GM23338 (cell line): Measurements from ENCODE around the gene TRIML1. TPM values are rescaled to one million over a fixed set of nuclear protein-coding genes. Genes with fewer than 3 reads are reported as not detected.

Source experiments
- ATAC-seq: fragments of 200-7000 bp; cut with Tn5 transposase; 3 replicates; pipeline ENCODE4 v1.9.1; 2020
- DNase-seq: peaks from one replicate; pipeline ENCODE4 v3.0.0-alpha.2; 2015; ENCODE audit warnings: low spot score
- H2AFZ ChIP-seq: fragments of 200-600 bp; sonication (generic); 2 replicates; pipeline ENCODE4 v1.8.0; 2016; ENCODE audit warnings: antibody characterized with exemption, mild to moderate bottlenecking, moderate library complexity
- H3F3A ChIP-seq: fragments of 200-600 bp; sonication (generic); replicated peaks from 2 replicates; pipeline ENCODE4 v1.8.0; 2017; ENCODE audit warnings: antibody characterized with exemption, mixed run types, low read depth
- H3K27ac ChIP-seq: fragments of 200-600 bp; sonication (generic); 2 replicates; pipeline ENCODE4 v1.6.1; 2016; ENCODE audit warnings: low read depth
- H3K27me3 ChIP-seq: fragments of 200-600 bp; sonication (generic); 2 replicates; pipeline ENCODE4 v1.8.0; 2016; ENCODE audit warnings: mild to moderate bottlenecking, mixed run types, moderate library complexity; ENCODE audit not compliant: insufficient read depth
- H3K36me3 ChIP-seq: fragments of 200-600 bp; sonication (generic); 2 replicates; pipeline ENCODE4 v1.8.0; 2016; ENCODE audit warnings: mild to moderate bottlenecking; ENCODE audit not compliant: insufficient read depth
- H3K4me1 ChIP-seq: fragments of 200-600 bp; sonication (generic); 2 replicates; pipeline ENCODE4 v1.8.0; 2016; ENCODE audit warnings: mild to moderate bottlenecking, moderate library complexity; ENCODE audit not compliant: insufficient read depth
- H3K4me2 ChIP-seq: fragments of 200-600 bp; sonication (generic); 2 replicates; pipeline ENCODE4 v1.7.1; 2017; ENCODE audit warnings: mixed run types
- H3K4me3 ChIP-seq: fragments of 200-600 bp; sonication (generic); 2 replicates; pipeline ENCODE4 v1.6.1; 2016; ENCODE audit warnings: mixed run types
- H3K79me2 ChIP-seq: fragments of 200-600 bp; sonication (generic); replicated peaks from 2 replicates; pipeline ENCODE4 v1.8.0; 2017; ENCODE audit warnings: mild to moderate bottlenecking; ENCODE audit not compliant: insufficient read depth
- H3K9me2 ChIP-seq: fragments of 200-600 bp; sonication (generic); 2 replicates; pipeline ENCODE4 v1.8.0; 2017; ENCODE audit not compliant: insufficient read depth
- H4K20me1 ChIP-seq: fragments of 200-600 bp; sonication (generic); replicated peaks from 2 replicates; pipeline ENCODE4 v1.8.0; 2017; ENCODE audit warnings: mild to moderate bottlenecking; ENCODE audit not compliant: insufficient read depth
- H3K27ac Mint-ChIP-seq: 2 replicates; pipeline ENCODE4 v1.8.0; 2020; ENCODE audit warnings: inconsistent platforms, mild to moderate bottlenecking, moderate library complexity, mixed read lengths
- H3K27me3 Mint-ChIP-seq: 3 replicates; pipeline ENCODE4 v1.8.0; 2022; ENCODE audit warnings: low read depth, mild to moderate bottlenecking, moderate library complexity, mixed read lengths, inconsistent platforms; ENCODE audit not compliant: insufficient read depth, poor library complexity
- H3K36me3 Mint-ChIP-seq: 3 replicates; pipeline ENCODE4 v1.8.0; 2021; ENCODE audit warnings: low read depth, mild to moderate bottlenecking, inconsistent platforms, moderate library complexity, mixed read lengths
- H3K4me1 Mint-ChIP-seq: 3 replicates; pipeline ENCODE4 v1.8.0; 2020; ENCODE audit warnings: mild to moderate bottlenecking, inconsistent platforms, mixed read lengths
- H3K4me3 Mint-ChIP-seq: 3 replicates; pipeline ENCODE4 v1.8.0; 2021; ENCODE audit warnings: moderate library complexity, mild to moderate bottlenecking, inconsistent platforms, mixed read lengths
- H3K9me3 Mint-ChIP-seq: 3 replicates; pipeline ENCODE4 v1.8.0; 2020; ENCODE audit warnings: moderate library complexity, mild to moderate bottlenecking, inconsistent platforms, mixed read lengths
- CREB1 ChIP-seq: fragments of 250-450 bp; sonication (Bioruptor Pico); IDR thresholded peaks from 2 replicates; pipeline ENCODE4 v1.5.0; 2020; ENCODE audit warnings: low read depth, mild to moderate bottlenecking, moderate library complexity
- CTCF ChIP-seq, 2 experiments: fragments of 200-600 bp in 1 of 2; sonication (generic) in 1 of 2; conservative IDR thresholded peaks; 2 replicates each; pipeline versions ENCODE4 v1.5.1 to v1.6.1; 2016 to 2017; ENCODE audit warnings: antibody characterized with exemption in 2 of 2, low read depth in 2 of 2, mild to moderate bottlenecking in 2 of 2, moderate library complexity in 1 of 2
- EZH2 ChIP-seq: fragments of 200-600 bp; sonication (generic); IDR thresholded peaks from one replicate; pipeline ENCODE4 v1.8.0; 2017; ENCODE audit warnings: antibody characterized with exemption, mild to moderate bottlenecking, low read depth; ENCODE audit not compliant: unreplicated experiment
- EZH2phosphoT487 ChIP-seq: fragments of 200-600 bp; sonication (generic); IDR thresholded peaks from one replicate; pipeline ENCODE4 v1.8.1; 2018; ENCODE audit warnings: antibody characterized with exemption; ENCODE audit not compliant: unreplicated experiment
- NANOG ChIP-seq: IDR thresholded peaks from 2 replicates; pipeline ENCODE4 v1.6.1; 2016; ENCODE audit warnings: antibody characterized with exemption, borderline replicate concordance
- STAT1 ChIP-seq: IDR thresholded peaks from one replicate; pipeline ENCODE4 v1.6.1; 2016; ENCODE audit warnings: antibody characterized with exemption; ENCODE audit not compliant: unreplicated experiment
- ZNF114 ChIP-seq: fragments of 250-450 bp; sonication (Bioruptor Pico); IDR thresholded peaks from 2 replicates; pipeline ENCODE4 v1.5.0; 2020; ENCODE audit warnings: mild to moderate bottlenecking, moderate library complexity
- ZNF331 ChIP-seq: fragments of 250-450 bp; sonication (Bioruptor Pico); IDR thresholded peaks from 2 replicates; pipeline ENCODE4 v1.5.0; 2020; ENCODE audit warnings: low read depth, mild to moderate bottlenecking, moderate library complexity
- polyA plus RNA-seq: library from polyadenylated mRNA; unstranded; fragments of >200 nt; fragmentation: Nextera tagmentation; extraction: Ambion mirVana; gene quantifications from 2 replicates; pipeline ENCODE4 v1.2.1, GENCODE V29; 2016
- small RNA-seq: library from RNA; depleted of rRNA; stranded (forward); fragments of <200 nt; gene quantifications from one replicate; pipeline ENCODE3, GENCODE V24; 2014; ENCODE audit warnings: low replicate concordance
- total RNA-seq: library from RNA; depleted of rRNA; stranded (reverse); fragments of >200 nt; shearing (Covaris generic); gene quantifications from 2 replicates; pipeline ENCODE4 v1.2.3, GENCODE V29; 2014; rRNA removed
- TF ChIP-seq, protein P1 (sequence below): IDR thresholded peaks from 2 replicates; pipeline ENCODE4 v1.6.1; 2016; ENCODE audit warnings: antibody characterized with exemption
- TF ChIP-seq, protein P2 (sequence below): IDR thresholded peaks from one replicate; pipeline ENCODE4 v1.6.1; 2018; ENCODE audit warnings: antibody characterized with exemption; ENCODE audit not compliant: unreplicated experiment

The TRIML1 gene
- total and polyA plus RNA-seq, 2 experiments from 2014 or later, result not detected

- Histone ChIP-seq H3K36me3 (no peaks in the 10 kb centered on the region), H3K9me2 (0 out of 2 replicates have a peak, but pooled peaks cover 3% of the 10 kb centered on the region), H3K4me3 (no peak overlapping the region), H3K4me1 (peaks cover 26% of the 10 kb centered on the region), H2AFZ (peak overlapping the region; percentile 81; the same call in 1 of the 2 replicates), H3K4me2 (no peak overlapping the region), H3K27me3 (no peaks in the 10 kb centered on the region), H3K27ac (no peak overlapping the region), H3K79me2 (no peaks in the 10 kb centered on the region), H4K20me1 (no peaks in the 10 kb centered on the region), H3F3A (no peaks in the 10 kb centered on the region)
- Mint-ChIP-seq H3K4me1 (peaks cover 19% of the 10 kb centered on the region), H3K27ac (no peak overlapping the region), H3K27me3 (peaks cover 3% of the 10 kb centered on the region), H3K4me3 (no peak overlapping the region), H3K9me3 (peaks cover 18% of the 10 kb centered on the region), H3K36me3 (peaks cover 13% of the 10 kb centered on the region)
- no peak for TF ChIP-seq ZNF331 (CRISPR knock-in tag)
- TF ChIP-seq CTCF (conservative IDR thresholded peaks at IDR 0.05; ENCODE audit: low read depth in 2 of 2), result no peak
- no peak for TF ChIP-seq CREB1 (CRISPR knock-in tag)
- no peak for TF ChIP-seq ZNF114 (CRISPR knock-in tag)
- TF ChIP-seq STAT1, result no peak
- TF ChIP-seq, protein P1, sequence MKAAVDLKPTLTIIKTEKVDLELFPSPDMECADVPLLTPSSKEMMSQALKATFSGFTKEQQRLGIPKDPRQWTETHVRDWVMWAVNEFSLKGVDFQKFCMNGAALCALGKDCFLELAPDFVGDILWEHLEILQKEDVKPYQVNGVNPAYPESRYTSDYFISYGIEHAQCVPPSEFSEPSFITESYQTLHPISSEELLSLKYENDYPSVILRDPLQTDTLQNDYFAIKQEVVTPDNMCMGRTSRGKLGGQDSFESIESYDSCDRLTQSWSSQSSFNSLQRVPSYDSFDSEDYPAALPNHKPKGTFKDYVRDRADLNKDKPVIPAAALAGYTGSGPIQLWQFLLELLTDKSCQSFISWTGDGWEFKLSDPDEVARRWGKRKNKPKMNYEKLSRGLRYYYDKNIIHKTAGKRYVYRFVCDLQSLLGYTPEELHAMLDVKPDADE, result no peak
- TF ChIP-seq, protein P2, sequence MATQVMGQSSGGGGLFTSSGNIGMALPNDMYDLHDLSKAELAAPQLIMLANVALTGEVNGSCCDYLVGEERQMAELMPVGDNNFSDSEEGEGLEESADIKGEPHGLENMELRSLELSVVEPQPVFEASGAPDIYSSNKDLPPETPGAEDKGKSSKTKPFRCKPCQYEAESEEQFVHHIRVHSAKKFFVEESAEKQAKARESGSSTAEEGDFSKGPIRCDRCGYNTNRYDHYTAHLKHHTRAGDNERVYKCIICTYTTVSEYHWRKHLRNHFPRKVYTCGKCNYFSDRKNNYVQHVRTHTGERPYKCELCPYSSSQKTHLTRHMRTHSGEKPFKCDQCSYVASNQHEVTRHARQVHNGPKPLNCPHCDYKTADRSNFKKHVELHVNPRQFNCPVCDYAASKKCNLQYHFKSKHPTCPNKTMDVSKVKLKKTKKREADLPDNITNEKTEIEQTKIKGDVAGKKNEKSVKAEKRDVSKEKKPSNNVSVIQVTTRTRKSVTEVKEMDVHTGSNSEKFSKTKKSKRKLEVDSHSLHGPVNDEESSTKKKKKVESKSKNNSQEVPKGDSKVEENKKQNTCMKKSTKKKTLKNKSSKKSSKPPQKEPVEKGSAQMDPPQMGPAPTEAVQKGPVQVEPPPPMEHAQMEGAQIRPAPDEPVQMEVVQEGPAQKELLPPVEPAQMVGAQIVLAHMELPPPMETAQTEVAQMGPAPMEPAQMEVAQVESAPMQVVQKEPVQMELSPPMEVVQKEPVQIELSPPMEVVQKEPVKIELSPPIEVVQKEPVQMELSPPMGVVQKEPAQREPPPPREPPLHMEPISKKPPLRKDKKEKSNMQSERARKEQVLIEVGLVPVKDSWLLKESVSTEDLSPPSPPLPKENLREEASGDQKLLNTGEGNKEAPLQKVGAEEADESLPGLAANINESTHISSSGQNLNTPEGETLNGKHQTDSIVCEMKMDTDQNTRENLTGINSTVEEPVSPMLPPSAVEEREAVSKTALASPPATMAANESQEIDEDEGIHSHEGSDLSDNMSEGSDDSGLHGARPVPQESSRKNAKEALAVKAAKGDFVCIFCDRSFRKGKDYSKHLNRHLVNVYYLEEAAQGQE, result no peak
- no peak for TF ChIP-seq EZH2phosphoT487
- TF ChIP-seq NANOG, result no peak
- no peak for TF ChIP-seq EZH2
- DNase-seq (peak; percentile 47), ATAC-seq (peak; percentile 70)
Measured at GRCh38 chr4:188196134-188196735, 57.0 kb downstream of the TRIML1 start.

Small RNA genes within 50 kb of the gene (small RNA-seq; reads per million reads assigned to genes)
- gene RNU6-173P, result not detected

Other genes with a start within 250 kb of the TRIML1 start
- 111 and 124 TPM in 2 replicates for gene ZFP42, start 143.7 kb upstream of the TRIML1 start, total RNA-seq
- 70.0 and 70.9 TPM in 2 replicates for gene ZFP42, start 143.7 kb upstream of the TRIML1 start, polyA plus RNA-seq
- 46.8 and 57.8 TPM in 2 replicates for gene TRIML2, start 29.8 kb upstream of the TRIML1 start, total RNA-seq
- 77.9 and 79.2 TPM in 2 replicates for gene TRIML2, start 29.8 kb upstream of the TRIML1 start, polyA plus RNA-seq